Posterior vena cava (tissue), 2 donors: ENCODE results near the gene SYNGAP1. TPM values are rescaled to one million over a fixed set of nuclear protein-coding genes. Genes with fewer than 3 reads are reported as not detected.

Experiments
- DNase-seq: peaks from one replicate; pipeline ENCODE4 v3.0.0-alpha.2; 2020; ENCODE audit warnings: low spot score
- intact Hi-C, 2 donors: fragments of 100-400 bp; cut with DNase I; formaldehyde crosslinking; loops; one replicate each; pipeline versions ENCODE4 v1.14.1 to v1.14.2; 2022 to 2023
- total RNA-seq, 2 donors: library from RNA; stranded (reverse); fragmentation: NEBNext Ultra II Directional; extraction: Animal tissue kit (Norgen Biotek cat#: 25700); gene quantifications; one replicate each; pipeline ENCODE4 v1.2.1, GENCODE V29; 2021
- donor health status: DM: yes; HTN: yes; CAD: no.
- donor health status: DM: yes; HTN: yes; CAD: no.

The SYNGAP1 gene
- total RNA-seq, 2 donors from 2014 or later, result 15.4 to 19.3 TPM

DNA sequence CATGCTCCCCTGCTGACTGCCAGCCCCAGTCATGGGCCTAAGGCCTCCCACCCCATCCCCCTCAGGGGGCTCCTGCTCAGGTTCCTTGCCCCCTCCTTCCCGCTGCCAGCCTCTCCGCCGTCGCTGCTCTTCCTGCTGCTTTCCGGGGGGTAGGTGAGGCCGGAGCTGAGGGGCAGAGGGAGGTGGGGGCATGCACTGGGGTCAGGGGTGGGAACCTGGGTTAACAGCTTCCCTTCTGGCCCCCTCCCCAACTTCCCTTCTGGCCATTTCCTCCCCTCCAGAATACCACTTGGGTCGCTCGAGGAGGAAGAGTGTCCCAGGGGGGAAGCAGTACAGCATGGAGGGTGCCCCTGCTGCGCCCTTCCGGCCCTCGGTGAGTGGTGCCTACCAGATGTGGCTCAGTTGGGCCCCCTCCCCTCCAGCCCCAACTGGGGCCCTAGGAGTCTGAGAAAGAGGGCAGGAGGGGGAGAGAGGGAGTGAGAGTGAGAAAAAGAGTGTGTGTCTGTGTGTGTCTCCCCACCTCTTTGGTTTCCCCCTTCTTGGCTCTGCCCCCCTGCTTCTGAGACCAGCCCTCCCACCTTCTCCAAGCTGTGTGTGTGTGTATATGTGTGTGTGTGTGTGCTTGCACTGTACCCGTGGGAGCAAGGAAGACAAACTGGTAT, 12.1 kb downstream of the SYNGAP1 start:
- intact Hi-C loops, result no loop called here

DNA sequence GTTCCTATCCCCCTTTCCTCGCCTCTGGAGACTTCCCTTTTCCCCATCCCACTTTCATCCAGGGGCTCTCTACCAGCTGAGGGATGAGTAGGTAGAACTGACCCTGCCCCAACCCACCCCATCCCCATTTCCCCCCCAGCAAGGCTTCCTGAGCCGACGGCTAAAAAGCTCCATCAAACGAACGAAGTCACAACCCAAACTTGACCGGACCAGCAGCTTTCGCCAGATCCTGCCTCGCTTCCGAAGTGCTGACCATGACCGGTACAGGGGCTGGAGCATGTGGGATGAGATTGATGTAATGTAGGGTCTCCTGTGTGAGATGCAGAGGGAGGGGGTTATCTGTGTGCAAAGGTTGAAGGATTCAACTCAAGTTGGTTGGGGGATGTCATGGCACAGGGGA, 12.7 kb downstream of the SYNGAP1 start:
- intact Hi-C loops, result no loop called here
- no peak for DNase-seq

More for the DNA sequence above, 12.1 kb downstream of the SYNGAP1 start:
- DNase-seq, result no peak

DNA sequence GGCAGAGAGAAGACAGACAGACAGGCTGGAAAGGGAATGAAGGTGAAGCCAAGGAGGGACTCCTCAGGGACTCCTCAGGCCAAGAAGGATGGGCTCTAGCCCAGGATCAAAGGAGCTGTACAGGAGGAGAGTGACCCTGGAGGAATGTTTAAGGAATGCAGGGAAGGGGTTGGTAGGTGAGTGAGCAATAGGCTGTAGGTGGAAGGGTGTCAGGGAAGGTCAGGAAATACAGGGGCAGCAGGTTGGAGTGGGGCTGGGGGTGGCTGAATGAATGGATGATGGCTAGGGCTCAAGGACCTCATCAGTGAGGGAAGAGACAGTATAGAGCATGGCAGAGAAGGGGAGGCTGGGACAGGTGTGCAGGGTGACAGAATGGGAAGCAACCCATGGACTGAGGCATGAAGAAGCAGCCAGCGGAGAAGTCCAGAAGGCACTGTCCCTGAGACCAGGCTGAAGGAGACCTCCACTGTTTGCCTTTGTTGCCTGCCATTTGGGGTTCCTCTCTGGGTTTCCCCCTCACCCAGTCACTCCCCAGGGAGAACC, 13.2 kb downstream of the SYNGAP1 start:
- no peak for DNase-seq

DNA sequence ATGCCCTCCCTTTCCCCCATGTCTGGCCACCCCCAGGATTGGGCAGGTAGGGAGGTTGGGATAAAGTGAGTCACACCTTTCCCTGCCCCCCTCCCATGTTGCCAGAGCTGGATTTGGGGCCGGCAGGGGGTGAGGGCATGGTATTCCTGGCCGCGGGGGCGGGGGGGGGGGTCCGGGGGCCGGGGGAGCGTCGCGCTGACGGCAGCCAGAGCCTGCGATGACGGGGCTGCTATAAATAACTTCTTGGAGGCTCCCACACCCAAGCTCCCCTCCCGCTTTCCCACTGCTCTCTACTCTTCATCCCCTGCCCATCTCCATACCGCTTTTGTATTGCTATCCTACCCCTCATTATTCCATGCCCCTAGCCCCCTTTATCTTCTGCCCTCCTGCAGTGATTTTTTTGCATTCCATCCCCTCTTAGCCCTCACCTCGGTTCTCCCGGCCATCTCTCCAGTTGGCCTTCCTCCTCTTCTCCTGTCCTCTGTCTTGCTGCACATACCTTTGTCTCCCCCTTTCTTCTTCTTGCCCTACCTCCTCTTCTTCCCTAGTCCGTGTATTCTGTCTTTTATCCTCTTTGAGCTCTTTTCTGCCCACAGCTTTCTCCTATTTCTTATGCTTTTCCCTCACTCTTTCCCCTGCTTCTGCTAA, 13.8 kb downstream of the SYNGAP1 start:
- intact Hi-C loops, result no loop called here
- DNase-seq, result no peak

More for the DNA sequence above, 13.2 kb downstream of the SYNGAP1 start:
- intact Hi-C loops, result no loop called here

DNA sequence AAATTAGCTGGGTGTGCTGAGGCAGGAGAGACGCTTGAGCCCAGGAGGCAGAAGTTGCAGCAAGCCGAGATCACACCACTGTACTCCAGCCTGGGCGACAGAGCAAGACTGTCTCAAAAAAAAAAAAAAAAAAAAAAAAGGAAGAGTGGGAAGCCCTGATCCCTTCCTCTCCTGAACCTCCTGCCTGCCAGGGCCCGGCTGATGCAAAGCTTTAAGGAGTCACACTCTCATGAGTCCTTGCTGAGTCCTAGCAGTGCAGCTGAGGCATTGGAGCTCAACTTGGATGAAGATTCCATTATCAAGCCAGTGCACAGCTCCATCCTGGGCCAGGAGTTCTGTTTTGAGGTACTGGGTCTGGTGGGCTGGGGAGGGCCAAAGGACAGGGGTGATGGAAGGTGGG, 15.1 kb downstream of the SYNGAP1 start:
- intact Hi-C loops, result no loop called here
- no peak for DNase-seq

DNA sequence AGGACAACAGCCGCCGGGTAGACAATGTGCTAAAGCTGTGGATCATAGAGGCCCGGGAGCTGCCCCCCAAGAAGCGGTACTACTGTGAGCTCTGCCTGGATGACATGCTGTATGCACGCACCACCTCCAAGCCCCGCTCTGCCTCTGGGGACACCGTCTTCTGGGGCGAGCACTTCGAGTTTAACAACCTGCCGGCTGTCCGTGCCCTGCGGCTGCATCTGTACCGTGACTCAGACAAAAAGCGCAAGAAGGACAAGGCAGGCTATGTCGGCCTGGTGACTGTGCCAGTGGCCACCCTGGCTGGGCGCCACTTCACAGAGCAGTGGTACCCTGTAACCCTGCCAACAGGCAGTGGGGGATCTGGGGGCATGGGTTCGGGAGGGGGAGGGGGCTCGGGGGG, 17.8 kb downstream of the SYNGAP1 start:
- intact Hi-C loops, result no loop called here
- DNase-seq, result no peak

DNA sequence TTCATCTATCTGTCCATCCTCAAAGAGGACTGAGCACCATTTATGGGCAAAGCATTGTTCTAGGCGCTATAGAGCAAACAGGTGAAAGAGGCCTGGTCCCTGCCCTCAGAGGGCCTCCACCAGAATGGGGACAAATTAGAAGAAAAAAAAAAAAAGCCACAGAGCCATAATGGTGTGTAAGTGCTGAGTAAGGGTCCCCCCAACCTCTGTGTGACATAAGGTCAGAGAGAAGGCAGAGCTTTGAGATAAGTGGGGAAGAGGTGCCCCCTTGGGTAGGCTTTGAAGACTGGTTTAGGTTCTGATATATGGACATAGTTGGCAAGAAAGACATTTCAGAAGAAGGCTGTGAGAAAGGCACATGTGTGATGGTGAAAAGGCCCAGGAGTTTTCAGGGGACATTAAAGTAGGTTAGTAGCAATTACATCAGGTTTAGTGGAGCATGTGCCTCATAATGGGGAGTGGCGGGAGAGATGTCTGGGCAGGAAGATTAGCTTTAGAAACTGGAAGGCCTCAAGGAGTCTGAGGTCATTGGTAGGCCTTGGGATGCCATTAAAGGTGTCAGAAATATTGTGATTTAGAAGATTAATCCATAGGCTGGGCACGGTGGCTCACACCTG, 19.2 kb downstream of the SYNGAP1 start:
- DNase-seq, result no peak
- intact Hi-C loops, result no loop called here

DNA sequence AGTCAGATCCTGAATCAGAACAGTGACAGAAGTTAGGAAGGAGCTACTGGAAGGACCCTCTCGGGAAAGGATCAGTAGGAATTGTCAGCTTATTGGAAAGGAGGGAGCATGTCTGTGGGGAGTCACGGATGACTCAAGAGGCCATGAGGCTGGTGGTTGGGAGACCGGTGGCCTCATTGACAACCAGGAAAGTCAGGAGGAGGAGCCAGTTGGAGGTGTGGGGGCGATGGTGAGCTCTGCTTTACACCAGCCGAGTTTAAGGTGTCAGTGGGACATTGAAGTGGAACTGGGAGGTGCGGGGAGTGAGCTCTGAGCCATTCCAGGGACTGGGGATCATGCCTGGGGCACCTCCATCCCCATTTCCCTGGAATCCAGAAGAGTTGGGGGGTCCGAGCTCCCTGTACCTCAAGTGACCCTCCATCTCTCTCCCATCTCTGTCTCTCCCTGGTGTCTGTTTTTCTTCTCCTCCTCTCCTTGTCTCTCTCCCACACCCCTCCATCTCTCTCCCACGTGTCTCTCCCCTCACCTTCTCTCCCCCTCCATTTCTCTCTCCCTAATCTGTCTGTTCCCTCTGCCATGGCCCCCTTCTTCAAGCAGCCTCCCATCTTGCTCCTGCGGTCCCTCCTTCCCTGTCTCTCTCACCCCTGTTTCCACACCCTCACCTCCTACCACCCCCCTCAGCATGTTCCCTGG, 20.2 kb downstream of the SYNGAP1 start:
- no peak for DNase-seq
- intact Hi-C loops, result no loop called here

DNA sequence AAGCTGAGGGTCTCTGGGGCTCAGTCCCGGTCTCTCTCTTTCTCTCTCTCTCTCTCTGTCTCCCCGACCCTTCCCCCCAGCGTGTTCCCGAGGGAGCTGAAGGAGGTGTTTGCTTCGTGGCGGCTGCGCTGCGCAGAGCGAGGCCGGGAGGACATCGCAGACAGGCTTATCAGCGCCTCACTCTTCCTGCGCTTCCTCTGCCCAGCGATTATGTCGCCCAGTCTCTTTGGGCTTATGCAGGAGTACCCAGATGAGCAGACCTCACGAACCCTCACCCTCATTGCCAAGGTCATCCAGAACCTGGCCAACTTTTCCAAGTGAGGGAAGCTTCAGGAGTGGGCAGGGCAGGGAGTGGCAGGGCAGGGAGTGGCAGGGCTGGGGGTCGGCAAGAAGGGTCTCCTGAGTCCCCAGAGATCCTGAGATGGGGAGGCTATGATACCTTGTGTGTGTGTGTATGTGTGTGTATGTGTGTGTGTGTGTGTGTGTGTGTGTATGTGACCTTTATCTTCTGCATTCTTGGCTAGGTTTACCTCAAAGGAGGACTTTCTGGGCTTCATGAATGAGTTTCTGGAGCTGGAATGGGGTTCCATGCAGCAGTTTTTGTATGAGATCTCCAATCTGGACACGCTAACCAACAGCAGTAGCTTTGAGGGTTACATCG, 20.9 kb downstream of the SYNGAP1 start:
- intact Hi-C loops, result no loop called here
- no peak for DNase-seq

DNA sequence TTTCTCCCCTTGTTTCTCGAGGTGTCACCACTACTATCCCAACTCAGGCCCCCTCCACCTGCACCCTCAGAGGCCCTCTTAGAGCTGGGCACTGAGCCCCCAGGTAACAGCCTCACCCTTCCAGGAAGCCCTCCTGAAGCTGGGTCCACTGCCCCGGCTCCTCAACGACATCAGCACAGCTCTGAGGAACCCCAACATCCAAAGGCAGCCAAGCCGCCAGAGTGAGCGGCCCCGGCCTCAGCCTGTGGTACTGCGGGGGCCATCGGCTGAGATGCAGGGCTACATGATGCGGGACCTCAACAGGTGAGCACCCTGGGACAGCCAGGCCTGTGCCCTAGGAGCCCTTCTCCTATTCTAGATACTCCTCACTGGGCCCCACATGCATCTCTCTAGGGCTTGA, 21.6 kb downstream of the SYNGAP1 start:
- intact Hi-C loops, result no loop called here
- no peak for DNase-seq

DNA sequence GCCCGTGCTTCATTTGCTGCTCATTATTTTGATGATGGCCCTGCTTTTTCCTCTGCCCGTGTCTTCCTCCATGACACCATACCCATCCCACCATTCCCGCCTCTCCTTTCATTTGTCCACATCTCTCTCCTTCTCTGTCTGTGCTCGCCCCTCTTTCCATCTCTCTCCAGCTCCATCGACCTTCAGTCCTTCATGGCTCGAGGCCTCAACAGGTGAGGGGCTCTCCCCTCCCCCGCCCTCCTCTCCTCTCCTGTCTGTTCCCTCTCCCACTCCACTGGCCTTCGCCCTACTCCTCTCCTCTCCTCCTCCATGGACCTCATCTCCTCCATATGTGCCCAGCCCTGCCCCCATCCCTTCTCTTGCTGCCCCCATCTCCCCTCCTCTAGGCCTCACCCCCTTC, 22.4 kb downstream of the SYNGAP1 start:
- intact Hi-C loops, result no loop called here
- no peak for DNase-seq

DNA sequence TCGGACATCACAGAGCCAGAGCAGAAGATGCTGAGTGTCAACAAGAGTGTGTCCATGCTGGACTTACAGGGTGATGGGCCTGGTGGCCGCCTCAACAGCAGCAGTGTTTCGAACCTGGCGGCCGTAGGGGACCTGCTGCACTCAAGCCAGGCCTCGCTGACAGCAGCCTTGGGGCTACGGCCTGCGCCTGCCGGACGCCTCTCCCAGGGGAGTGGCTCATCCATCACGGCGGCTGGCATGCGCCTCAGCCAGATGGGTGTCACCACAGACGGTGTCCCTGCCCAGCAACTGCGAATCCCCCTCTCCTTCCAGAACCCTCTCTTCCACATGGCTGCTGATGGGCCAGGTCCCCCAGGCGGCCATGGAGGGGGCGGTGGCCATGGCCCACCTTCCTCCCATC, 23.2 kb downstream of the SYNGAP1 start:
- intact Hi-C loops, result no loop called here
- DNase-seq, result no peak

DNA sequence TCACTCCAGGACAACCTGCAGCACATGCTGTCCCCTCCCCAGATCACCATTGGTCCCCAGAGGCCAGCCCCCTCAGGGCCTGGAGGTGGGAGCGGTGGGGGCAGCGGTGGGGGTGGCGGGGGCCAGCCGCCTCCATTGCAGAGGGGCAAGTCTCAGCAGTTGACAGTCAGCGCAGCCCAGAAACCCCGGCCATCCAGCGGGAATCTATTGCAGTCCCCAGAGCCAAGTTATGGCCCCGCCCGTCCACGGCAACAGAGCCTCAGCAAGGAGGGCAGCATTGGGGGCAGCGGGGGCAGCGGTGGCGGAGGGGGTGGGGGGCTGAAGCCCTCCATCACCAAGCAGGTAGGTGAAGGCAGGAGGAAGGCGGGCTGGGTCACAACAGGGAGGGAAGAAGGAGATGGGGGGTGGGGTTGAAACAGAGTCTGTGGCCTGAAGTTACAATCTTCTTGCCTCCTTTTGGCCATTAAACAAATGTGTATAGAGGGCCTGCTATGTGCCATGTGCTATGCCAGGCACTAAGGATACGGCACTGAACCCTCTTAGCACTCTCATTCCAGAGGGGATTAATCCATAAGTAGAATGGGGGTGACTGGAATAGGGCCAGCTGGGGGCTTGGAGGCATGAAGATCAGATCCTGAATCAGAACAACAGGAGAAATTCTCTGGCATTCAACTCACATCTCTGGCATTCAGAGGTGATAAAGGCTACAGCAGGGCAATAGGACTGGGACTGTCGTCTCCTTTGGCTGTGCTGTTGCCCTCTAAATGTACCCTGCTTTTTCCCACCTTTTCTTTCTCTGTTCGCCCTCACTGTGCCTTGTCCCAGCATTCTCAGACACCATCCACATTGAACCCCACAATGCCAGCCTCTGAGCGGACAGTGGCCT, 24.0 kb downstream of the SYNGAP1 start:
- intact Hi-C loops, result no loop called here

DNA sequence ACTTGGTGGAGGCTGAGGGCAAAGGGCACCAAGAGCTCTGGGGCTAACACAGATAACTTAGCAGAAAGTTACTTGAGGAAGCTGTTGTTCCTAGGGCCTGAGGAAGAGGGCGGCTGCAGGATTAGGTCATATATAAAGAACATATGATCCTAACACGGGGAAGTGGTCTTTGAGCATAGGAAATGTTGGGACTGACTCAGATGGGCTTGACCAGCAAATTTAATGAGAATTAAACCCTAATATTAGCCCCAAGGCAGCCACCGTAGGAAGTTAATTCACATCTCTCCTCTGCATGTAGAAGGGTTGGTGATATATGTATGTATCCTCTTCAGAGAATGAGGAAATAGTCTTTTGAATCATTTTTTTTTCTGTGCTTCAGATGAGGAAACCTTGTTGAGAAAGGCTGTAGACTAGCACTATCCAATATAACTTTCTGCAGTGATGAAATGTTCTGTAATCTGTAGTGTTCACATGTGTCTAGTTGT, 25.3 kb downstream of the SYNGAP1 start:
- DNase-seq, result no peak
- intact Hi-C loops, result no loop called here

More for the DNA sequence above, 24.0 kb downstream of the SYNGAP1 start:
- no peak for DNase-seq

DNA sequence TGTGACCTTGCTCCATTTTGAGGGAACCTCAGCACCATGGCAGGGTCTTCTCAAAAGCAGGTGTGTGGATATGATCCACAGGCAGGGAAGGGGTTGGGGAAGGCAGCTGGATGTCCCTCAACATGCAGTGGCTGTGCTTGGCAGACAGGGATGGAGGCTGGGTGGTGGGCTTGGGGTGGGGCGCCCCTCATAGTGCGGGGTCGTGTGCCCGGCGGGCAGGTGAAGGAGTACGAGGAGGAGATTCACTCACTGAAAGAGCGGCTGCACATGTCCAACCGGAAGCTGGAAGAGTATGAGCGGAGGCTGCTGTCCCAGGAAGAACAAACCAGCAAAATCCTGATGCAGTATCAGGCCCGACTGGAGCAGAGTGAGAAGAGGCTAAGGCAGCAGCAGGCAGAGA, 26.5 kb downstream of the SYNGAP1 start:
- intact Hi-C loops, result no loop called here
- no peak for DNase-seq

DNA sequence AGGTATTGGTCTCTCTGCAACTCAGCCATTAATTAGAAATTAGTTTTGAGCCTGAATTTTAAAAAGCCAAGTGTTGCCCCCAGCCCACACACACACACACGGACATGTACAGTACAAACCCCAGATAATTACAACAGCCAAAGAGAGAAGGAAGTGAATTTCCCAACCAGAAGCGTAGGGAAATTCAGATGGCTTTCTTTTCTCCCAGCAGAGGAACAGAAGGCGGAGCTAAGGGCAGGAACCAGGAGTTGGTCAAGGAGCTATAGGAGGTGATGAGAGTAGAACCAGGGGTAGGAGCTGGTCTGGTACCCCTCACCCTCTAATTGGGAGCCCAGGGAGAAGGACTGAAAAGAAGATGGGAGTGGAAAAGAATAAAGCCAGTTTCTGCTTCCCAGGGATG, 30.6 kb downstream of the SYNGAP1 start:
- no peak for DNase-seq
- intact Hi-C loops, result no loop called here

DNA sequence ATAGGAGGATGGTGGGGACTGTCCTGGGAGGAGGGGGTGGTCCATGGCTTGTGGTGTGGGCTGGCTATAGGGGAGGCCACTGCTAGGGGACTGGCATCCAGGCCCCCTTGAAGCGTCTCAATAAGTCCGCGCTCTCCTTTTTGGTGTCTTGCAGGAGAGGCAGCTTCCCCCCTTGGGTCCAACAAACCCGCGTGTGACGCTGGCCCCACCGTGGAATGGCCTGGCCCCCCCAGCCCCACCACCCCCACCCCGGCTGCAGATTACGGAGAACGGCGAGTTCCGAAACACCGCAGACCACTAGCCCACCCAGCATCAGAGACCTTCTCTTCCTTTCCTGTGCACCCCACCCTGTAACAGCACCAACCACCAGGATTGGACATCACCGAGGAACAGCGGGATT, 31.7 kb downstream of the SYNGAP1 start:
- DNase-seq, result no peak
- intact Hi-C loops, result no loop called here

DNA sequence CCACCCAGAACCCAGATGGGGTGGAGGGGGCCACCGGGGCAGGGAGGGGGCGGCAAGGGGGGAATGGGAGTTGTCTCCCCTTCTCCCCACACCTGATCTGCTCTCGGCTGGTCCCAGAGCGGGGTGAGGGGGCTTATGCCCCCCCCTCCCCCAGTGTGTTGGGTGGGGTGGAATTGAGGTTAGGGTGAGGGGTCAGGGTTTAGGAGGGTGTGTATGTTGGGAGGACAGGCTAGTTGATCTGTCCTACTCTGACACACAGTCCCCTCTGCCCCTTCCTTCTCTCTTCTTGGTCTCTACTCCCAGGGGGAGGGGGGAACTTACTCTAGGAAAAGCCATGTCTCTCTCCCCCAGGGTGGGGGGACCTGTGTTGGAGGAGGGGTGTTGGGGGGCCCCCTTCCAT, 32.6 kb downstream of the SYNGAP1 start:
- intact Hi-C loops, result no loop called here
- no peak for DNase-seq
